GM23338 (cell line): Measurements from ENCODE around the gene CTNNA3. TPM values are rescaled to one million over a fixed set of nuclear protein-coding genes. Genes with fewer than 3 reads are reported as not detected.

Source experiments
- ATAC-seq: fragments of 200-7000 bp; cut with Tn5 transposase; 3 replicates; pipeline ENCODE4 v1.9.1; 2020
- DNase-seq: peaks from one replicate; pipeline ENCODE4 v3.0.0-alpha.2; 2015; ENCODE audit warnings: low spot score
- H2AFZ ChIP-seq: fragments of 200-600 bp; sonication (generic); 2 replicates; pipeline ENCODE4 v1.8.0; 2016; ENCODE audit warnings: antibody characterized with exemption, mild to moderate bottlenecking, moderate library complexity
- H3F3A ChIP-seq: fragments of 200-600 bp; sonication (generic); replicated peaks from 2 replicates; pipeline ENCODE4 v1.8.0; 2017; ENCODE audit warnings: antibody characterized with exemption, mixed run types, low read depth
- H3K27ac ChIP-seq: fragments of 200-600 bp; sonication (generic); 2 replicates; pipeline ENCODE4 v1.6.1; 2016; ENCODE audit warnings: low read depth
- H3K27me3 ChIP-seq: fragments of 200-600 bp; sonication (generic); 2 replicates; pipeline ENCODE4 v1.8.0; 2016; ENCODE audit warnings: mild to moderate bottlenecking, mixed run types, moderate library complexity; ENCODE audit not compliant: insufficient read depth
- H3K36me3 ChIP-seq: fragments of 200-600 bp; sonication (generic); 2 replicates; pipeline ENCODE4 v1.8.0; 2016; ENCODE audit warnings: mild to moderate bottlenecking; ENCODE audit not compliant: insufficient read depth
- H3K4me1 ChIP-seq: fragments of 200-600 bp; sonication (generic); 2 replicates; pipeline ENCODE4 v1.8.0; 2016; ENCODE audit warnings: mild to moderate bottlenecking, moderate library complexity; ENCODE audit not compliant: insufficient read depth
- H3K4me2 ChIP-seq: fragments of 200-600 bp; sonication (generic); 2 replicates; pipeline ENCODE4 v1.7.1; 2017; ENCODE audit warnings: mixed run types
- H3K4me3 ChIP-seq: fragments of 200-600 bp; sonication (generic); 2 replicates; pipeline ENCODE4 v1.6.1; 2016; ENCODE audit warnings: mixed run types
- H3K79me2 ChIP-seq: fragments of 200-600 bp; sonication (generic); replicated peaks from 2 replicates; pipeline ENCODE4 v1.8.0; 2017; ENCODE audit warnings: mild to moderate bottlenecking; ENCODE audit not compliant: insufficient read depth
- H3K9me2 ChIP-seq: fragments of 200-600 bp; sonication (generic); 2 replicates; pipeline ENCODE4 v1.8.0; 2017; ENCODE audit not compliant: insufficient read depth
- H4K20me1 ChIP-seq: fragments of 200-600 bp; sonication (generic); replicated peaks from 2 replicates; pipeline ENCODE4 v1.8.0; 2017; ENCODE audit warnings: mild to moderate bottlenecking; ENCODE audit not compliant: insufficient read depth
- H3K27ac Mint-ChIP-seq: 2 replicates; pipeline ENCODE4 v1.8.0; 2020; ENCODE audit warnings: inconsistent platforms, mild to moderate bottlenecking, moderate library complexity, mixed read lengths
- H3K27me3 Mint-ChIP-seq: 3 replicates; pipeline ENCODE4 v1.8.0; 2022; ENCODE audit warnings: low read depth, mild to moderate bottlenecking, moderate library complexity, mixed read lengths, inconsistent platforms; ENCODE audit not compliant: insufficient read depth, poor library complexity
- H3K36me3 Mint-ChIP-seq: 3 replicates; pipeline ENCODE4 v1.8.0; 2021; ENCODE audit warnings: low read depth, mild to moderate bottlenecking, inconsistent platforms, moderate library complexity, mixed read lengths
- H3K4me1 Mint-ChIP-seq: 3 replicates; pipeline ENCODE4 v1.8.0; 2020; ENCODE audit warnings: mild to moderate bottlenecking, inconsistent platforms, mixed read lengths
- H3K4me3 Mint-ChIP-seq: 3 replicates; pipeline ENCODE4 v1.8.0; 2021; ENCODE audit warnings: moderate library complexity, mild to moderate bottlenecking, inconsistent platforms, mixed read lengths
- H3K9me3 Mint-ChIP-seq: 3 replicates; pipeline ENCODE4 v1.8.0; 2020; ENCODE audit warnings: moderate library complexity, mild to moderate bottlenecking, inconsistent platforms, mixed read lengths
- EZH2phosphoT487 ChIP-seq: fragments of 200-600 bp; sonication (generic); IDR thresholded peaks from one replicate; pipeline ENCODE4 v1.8.1; 2018; ENCODE audit warnings: antibody characterized with exemption; ENCODE audit not compliant: unreplicated experiment
- POLR2AphosphoS5 ChIP-seq: IDR thresholded peaks from 2 replicates; pipeline ENCODE4 v1.6.1; 2016; ENCODE audit warnings: antibody characterized with exemption, low read depth
- STAT1 ChIP-seq: IDR thresholded peaks from one replicate; pipeline ENCODE4 v1.6.1; 2016; ENCODE audit warnings: antibody characterized with exemption; ENCODE audit not compliant: unreplicated experiment
- ZNF114 ChIP-seq: fragments of 250-450 bp; sonication (Bioruptor Pico); IDR thresholded peaks from 2 replicates; pipeline ENCODE4 v1.5.0; 2020; ENCODE audit warnings: mild to moderate bottlenecking, moderate library complexity
- polyA plus RNA-seq: library from polyadenylated mRNA; unstranded; fragments of >200 nt; fragmentation: Nextera tagmentation; extraction: Ambion mirVana; gene quantifications from 2 replicates; pipeline ENCODE4 v1.2.1, GENCODE V29; 2016
- total RNA-seq: library from RNA; depleted of rRNA; stranded (reverse); fragments of >200 nt; shearing (Covaris generic); gene quantifications from 2 replicates; pipeline ENCODE4 v1.2.3, GENCODE V29; 2014
- TF ChIP-seq, protein P1 (sequence below): IDR thresholded peaks from 2 replicates; pipeline ENCODE4 v1.6.1; 2016; ENCODE audit warnings: antibody characterized with exemption
- TF ChIP-seq, protein P2 (sequence below): IDR thresholded peaks from one replicate; pipeline ENCODE4 v1.6.1; 2018; ENCODE audit warnings: antibody characterized with exemption; ENCODE audit not compliant: unreplicated experiment
- TF ChIP-seq, protein P3 (sequence below), 2 experiments: fragments of 200-600 bp in 1 of 2; sonication (generic) in 1 of 2; conservative IDR thresholded peaks; 2 replicates each; pipeline versions ENCODE4 v1.5.1 to v1.6.1; 2016 to 2017; ENCODE audit warnings: antibody characterized with exemption in 2 of 2, low read depth in 2 of 2, mild to moderate bottlenecking in 2 of 2, moderate library complexity in 1 of 2
- TF ChIP-seq, protein P4 (sequence below): fragments of 250-450 bp; sonication (Bioruptor Pico); IDR thresholded peaks from 2 replicates; pipeline ENCODE4 v1.5.0; 2020; ENCODE audit warnings: mild to moderate bottlenecking, moderate library complexity

Gene CTNNA3
- total and polyA plus RNA-seq, 2 experiments from 2014 or later = 0.71 to 3.3 TPM

DNA sequence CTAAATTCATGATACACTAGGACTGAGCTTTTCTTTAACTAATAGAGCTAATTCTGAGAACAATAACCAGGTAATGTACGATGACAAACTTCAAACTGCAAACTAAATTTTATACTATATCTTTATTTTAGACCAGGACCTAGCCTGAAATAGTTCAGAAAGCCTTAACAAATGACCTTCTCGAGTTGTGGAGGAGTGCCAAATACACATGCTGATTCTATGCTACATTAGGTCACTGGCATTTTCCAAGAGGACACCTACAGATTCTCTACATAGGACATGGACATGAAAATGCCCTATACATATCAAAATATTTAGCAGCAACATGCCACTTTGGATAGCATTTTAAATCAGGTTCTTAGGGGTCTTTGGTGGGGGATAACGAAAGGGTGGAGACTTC is 814.2 kb downstream of the CTNNA3 start:
- Histone ChIP-seq H3K4me3 (no peak overlapping the region), H3K4me2 (no peak overlapping the region), H3K79me2 (no peaks in the 10 kb centered on the region), H3K9me2 (peaks cover 18% of the 10 kb centered on the region), H2AFZ (no peak overlapping the region), H4K20me1 (no peaks in the 10 kb centered on the region), H3K4me1 (0 out of 2 replicates have a peak, but pooled peaks cover 2% of the 10 kb centered on the region), H3K36me3 (no peaks in the 10 kb centered on the region), H3F3A (no peaks in the 10 kb centered on the region), H3K27ac (no peak overlapping the region), H3K27me3 (no peaks in the 10 kb centered on the region)
- DNase-seq (no peak), ATAC-seq (no peak)
- no peaks in the 10 kb centered on the region for H3K9me3 Mint-ChIP-seq
- 0 out of 3 replicates have a peak, but pooled peaks cover 4% of the 10 kb centered on the region for H3K4me1 Mint-ChIP-seq
- no peak overlapping the region for H3K27ac Mint-ChIP-seq
- H3K27me3 Mint-ChIP-seq = no peaks in the 10 kb centered on the region
- TF ChIP-seq, protein P1, sequence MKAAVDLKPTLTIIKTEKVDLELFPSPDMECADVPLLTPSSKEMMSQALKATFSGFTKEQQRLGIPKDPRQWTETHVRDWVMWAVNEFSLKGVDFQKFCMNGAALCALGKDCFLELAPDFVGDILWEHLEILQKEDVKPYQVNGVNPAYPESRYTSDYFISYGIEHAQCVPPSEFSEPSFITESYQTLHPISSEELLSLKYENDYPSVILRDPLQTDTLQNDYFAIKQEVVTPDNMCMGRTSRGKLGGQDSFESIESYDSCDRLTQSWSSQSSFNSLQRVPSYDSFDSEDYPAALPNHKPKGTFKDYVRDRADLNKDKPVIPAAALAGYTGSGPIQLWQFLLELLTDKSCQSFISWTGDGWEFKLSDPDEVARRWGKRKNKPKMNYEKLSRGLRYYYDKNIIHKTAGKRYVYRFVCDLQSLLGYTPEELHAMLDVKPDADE = no peak
- TF ChIP-seq EZH2phosphoT487 (no peak), POLR2AphosphoS5 (no peak), ZNF114 (CRISPR knock-in tag) (no peak), STAT1 (no peak)
- TF ChIP-seq, protein P2, sequence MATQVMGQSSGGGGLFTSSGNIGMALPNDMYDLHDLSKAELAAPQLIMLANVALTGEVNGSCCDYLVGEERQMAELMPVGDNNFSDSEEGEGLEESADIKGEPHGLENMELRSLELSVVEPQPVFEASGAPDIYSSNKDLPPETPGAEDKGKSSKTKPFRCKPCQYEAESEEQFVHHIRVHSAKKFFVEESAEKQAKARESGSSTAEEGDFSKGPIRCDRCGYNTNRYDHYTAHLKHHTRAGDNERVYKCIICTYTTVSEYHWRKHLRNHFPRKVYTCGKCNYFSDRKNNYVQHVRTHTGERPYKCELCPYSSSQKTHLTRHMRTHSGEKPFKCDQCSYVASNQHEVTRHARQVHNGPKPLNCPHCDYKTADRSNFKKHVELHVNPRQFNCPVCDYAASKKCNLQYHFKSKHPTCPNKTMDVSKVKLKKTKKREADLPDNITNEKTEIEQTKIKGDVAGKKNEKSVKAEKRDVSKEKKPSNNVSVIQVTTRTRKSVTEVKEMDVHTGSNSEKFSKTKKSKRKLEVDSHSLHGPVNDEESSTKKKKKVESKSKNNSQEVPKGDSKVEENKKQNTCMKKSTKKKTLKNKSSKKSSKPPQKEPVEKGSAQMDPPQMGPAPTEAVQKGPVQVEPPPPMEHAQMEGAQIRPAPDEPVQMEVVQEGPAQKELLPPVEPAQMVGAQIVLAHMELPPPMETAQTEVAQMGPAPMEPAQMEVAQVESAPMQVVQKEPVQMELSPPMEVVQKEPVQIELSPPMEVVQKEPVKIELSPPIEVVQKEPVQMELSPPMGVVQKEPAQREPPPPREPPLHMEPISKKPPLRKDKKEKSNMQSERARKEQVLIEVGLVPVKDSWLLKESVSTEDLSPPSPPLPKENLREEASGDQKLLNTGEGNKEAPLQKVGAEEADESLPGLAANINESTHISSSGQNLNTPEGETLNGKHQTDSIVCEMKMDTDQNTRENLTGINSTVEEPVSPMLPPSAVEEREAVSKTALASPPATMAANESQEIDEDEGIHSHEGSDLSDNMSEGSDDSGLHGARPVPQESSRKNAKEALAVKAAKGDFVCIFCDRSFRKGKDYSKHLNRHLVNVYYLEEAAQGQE = no peak
- TF ChIP-seq, protein P3, sequence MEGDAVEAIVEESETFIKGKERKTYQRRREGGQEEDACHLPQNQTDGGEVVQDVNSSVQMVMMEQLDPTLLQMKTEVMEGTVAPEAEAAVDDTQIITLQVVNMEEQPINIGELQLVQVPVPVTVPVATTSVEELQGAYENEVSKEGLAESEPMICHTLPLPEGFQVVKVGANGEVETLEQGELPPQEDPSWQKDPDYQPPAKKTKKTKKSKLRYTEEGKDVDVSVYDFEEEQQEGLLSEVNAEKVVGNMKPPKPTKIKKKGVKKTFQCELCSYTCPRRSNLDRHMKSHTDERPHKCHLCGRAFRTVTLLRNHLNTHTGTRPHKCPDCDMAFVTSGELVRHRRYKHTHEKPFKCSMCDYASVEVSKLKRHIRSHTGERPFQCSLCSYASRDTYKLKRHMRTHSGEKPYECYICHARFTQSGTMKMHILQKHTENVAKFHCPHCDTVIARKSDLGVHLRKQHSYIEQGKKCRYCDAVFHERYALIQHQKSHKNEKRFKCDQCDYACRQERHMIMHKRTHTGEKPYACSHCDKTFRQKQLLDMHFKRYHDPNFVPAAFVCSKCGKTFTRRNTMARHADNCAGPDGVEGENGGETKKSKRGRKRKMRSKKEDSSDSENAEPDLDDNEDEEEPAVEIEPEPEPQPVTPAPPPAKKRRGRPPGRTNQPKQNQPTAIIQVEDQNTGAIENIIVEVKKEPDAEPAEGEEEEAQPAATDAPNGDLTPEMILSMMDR (conservative IDR thresholded peaks at IDR 0.05; ENCODE audit: low read depth in 2 of 2) = no peak
- TF ChIP-seq, protein P4, sequence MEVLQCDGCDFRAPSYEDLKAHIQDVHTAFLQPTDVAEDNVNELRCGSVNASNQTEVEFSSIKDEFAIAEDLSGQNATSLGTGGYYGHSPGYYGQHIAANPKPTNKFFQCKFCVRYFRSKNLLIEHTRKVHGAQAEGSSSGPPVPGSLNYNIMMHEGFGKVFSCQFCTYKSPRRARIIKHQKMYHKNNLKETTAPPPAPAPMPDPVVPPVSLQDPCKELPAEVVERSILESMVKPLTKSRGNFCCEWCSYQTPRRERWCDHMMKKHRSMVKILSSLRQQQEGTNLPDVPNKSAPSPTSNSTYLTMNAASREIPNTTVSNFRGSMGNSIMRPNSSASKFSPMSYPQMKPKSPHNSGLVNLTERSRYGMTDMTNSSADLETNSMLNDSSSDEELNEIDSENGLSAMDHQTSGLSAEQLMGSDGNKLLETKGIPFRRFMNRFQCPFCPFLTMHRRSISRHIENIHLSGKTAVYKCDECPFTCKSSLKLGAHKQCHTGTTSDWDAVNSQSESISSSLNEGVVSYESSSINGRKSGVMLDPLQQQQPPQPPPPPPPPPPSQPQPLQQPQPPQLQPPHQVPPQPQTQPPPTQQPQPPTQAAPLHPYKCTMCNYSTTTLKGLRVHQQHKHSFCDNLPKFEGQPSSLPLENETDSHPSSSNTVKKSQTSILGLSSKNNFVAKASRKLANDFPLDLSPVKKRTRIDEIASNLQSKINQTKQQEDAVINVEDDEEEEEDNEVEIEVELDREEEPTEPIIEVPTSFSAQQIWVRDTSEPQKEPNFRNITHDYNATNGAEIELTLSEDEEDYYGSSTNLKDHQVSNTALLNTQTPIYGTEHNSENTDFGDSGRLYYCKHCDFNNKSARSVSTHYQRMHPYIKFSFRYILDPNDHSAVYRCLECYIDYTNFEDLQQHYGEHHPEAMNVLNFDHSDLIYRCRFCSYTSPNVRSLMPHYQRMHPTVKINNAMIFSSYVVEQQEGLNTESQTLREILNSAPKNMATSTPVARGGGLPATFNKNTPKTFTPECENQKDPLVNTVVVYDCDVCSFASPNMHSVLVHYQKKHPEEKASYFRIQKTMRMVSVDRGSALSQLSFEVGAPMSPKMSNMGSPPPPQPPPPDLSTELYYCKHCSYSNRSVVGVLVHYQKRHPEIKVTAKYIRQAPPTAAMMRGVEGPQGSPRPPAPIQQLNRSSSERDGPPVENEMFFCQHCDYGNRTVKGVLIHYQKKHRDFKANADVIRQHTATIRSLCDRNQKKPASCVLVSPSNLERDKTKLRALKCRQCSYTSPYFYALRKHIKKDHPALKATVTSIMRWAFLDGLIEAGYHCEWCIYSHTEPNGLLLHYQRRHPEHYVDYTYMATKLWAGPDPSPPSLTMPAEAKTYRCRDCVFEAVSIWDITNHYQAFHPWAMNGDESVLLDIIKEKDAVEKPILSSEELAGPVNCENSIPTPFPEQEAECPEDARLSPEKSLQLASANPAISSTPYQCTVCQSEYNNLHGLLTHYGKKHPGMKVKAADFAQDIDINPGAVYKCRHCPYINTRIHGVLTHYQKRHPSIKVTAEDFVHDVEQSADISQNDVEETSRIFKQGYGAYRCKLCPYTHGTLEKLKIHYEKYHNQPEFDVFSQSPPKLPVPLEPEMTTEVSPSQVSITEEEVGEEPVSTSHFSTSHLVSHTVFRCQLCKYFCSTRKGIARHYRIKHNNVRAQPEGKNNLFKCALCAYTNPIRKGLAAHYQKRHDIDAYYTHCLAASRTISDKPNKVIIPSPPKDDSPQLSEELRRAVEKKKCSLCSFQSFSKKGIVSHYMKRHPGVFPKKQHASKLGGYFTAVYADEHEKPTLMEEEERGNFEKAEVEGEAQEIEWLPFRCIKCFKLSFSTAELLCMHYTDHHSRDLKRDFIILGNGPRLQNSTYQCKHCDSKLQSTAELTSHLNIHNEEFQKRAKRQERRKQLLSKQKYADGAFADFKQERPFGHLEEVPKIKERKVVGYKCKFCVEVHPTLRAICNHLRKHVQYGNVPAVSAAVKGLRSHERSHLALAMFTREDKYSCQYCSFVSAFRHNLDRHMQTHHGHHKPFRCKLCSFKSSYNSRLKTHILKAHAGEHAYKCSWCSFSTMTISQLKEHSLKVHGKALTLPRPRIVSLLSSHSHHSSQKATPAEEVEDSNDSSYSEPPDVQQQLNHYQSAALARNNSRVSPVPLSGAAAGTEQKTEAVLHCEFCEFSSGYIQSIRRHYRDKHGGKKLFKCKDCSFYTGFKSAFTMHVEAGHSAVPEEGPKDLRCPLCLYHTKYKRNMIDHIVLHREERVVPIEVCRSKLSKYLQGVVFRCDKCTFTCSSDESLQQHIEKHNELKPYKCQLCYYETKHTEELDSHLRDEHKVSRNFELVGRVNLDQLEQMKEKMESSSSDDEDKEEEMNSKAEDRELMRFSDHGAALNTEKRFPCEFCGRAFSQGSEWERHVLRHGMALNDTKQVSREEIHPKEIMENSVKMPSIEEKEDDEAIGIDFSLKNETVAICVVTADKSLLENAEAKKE (CRISPR knock-in tag) = no peak
- H3K36me3 Mint-ChIP-seq = no peaks in the 10 kb centered on the region
- H3K4me3 Mint-ChIP-seq = no peak overlapping the region
